Activated T-cell treated with anti-CD3 and anti-CD28 coated beads for 48 hours (primary cell): Measurements from ENCODE around the gene CCKAR.

Source experiments
- DNase-seq: peaks from one replicate; pipeline ENCODE4 v3.0.0-alpha.2; 2020; ENCODE audit warnings: low read depth

Gene CCKAR

DNA sequence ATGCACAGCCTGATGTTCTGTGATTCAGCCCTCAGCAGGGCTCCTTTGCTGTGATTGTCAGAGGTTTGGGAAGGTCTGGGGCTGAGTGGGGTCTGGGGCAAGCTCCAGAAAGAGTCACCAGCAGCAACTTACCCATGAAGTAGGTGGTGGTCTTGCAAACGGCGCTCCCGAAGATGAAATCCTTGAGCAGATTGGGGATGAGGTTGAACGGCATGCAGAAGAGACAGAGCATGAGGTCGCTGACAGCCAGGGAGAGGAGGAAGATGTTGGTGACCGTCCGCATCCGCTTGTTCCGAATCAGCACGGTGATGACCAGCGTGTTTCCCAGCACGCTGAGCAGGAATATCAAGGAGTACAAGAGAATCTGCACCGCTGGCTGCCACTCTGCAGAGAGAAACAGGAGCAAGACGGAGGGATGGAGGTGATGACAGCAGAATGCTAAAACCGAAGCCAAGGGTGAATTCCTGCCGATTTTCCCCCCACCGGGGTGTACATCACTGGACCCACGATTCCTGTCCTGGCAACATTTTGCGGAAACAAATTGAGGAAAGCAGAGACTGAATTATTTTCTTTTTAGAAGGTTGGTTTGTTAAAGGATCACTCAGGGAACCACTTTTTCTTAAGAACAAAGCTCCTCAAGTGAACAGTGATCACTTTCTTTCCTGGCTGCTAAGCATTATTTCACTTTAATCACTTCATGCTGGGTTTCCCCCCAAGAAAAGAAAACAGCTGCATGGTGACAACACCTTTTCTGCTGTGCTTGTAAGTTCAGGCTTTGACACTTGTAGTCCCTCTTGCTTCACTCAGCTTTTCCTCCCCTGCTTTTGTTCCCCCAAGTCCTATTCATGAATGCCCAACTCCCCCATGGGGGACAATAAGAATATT lies 941 bp downstream of the CCKAR start:
- no peak for DNase-seq

DNA sequence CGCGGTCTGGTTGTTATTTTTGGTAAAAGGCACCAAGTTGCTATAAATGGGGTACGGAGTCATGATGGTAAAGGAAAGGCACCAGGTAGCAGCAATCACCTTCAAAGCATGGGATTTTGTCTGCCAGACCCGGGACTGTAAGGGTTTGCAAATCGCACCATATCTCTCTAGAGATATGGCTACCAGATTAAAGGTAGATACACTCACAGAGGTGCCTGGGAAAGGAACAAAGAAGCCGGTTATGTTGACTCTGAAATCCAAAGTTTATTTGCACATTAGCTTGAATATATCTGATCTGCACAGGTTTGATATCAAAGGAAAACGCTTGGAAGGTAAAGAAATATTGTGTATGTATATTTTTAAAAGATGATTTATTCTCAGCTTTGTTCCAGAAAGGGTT lies 4.6 kb downstream of the CCKAR start:
- DNase-seq, result no peak

DNA sequence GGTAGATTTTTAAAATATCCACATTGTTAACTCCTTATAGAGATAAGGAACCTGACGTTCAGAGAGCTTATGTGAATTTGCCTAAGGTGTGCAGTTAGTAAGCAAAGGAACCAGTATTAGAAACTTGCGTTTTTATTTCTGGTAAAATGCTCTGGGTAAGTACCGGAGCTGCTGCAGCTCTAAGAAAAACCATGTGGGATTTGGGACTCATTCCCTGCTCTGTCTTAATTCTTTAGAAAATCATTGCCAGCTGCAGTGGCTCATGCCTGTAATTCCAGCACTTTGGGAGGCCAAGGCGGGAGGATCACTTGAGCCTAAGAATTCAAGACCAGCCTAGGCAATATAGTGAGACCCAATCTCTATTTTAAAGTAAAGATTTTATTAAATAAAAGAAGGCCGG lies 5.8 kb downstream of the CCKAR start:
- DNase-seq, result no peak

DNA sequence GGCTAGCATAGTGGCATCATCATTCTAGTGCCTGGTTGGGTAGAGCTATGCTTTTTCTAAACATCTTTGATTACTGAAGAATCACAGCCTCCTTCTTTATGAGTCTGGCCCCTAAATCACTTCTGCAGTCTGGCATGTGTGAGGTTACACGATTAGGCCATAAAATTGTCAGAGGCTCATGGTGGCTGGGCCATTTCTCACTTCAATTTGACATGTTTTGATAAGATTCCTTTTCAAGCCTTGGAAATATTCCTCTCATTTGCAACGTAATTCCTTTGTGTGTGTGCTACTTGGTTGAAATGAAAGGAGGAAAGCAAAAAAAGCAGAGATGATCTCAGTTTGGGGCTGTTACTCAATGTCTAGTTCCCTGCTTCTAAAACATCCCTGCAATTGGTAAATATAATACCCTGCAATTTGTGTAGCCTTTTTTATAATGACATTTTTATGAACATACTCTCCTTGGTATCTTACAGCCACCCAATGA lies 6.2 kb downstream of the CCKAR start:
- no peak for DNase-seq

DNA sequence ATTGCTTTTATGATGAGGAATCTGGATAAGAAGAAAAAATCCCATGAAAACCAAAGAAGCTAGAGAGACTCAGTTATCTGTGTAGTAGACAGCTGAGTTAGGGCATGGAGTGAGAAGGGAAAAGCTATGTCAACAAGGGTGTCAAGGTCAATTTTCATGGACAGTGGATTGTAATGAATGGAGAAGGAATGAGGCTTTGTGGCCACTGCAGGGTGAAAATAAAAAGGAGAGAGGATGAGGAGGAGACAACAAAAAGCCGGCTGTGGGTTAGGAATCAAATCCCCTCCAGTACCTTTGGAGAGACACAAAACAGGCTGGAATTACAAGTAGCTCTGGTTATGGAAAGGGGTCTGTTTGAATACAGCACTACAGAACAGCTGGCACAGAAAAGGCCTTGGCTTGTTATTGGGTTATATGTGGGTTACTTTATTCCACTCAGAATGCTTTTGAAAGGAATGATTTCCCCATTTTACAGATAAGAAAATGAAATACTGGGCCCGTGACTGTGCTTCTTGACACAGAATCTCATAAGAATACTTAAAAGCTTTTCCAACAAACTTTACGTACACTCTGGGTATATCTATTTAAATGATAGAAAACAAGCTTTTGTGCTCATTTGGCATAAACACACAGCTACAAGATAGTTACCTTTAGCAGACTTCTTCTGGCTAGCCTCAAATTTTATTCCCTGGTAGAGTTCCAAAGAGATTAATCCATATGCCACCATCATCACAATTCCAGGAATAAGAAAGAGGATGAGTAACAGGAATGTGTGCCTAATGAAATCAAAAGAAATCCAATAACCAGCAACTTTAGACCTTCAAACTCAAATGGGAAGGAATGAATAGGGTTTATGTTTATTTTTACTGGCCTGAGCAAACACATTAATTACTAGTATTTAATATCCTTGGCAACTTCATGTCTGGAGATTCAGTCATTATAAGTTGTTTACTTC lies 7.5 kb downstream of the CCKAR start:
- no peak for DNase-seq

DNA sequence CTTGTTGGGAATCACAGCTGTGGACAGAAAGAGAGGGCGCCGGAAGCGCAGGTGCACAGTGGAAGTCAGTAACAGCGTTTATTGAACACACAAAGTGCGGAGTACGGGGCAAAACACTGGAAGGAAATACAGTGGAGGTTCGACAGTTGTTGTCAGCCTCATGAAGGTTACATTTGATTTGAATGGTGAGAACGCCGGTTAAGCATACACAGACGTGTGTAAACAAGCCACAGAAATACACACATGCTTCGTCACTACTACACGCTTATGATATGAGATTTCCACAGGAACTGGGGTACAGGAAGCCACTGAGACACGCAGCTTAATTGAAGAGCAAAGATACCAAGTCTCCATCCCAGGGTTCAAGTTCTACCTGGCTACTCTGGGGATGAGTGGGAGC lies 12.0 kb downstream of the CCKAR start:
- no peak for DNase-seq

DNA sequence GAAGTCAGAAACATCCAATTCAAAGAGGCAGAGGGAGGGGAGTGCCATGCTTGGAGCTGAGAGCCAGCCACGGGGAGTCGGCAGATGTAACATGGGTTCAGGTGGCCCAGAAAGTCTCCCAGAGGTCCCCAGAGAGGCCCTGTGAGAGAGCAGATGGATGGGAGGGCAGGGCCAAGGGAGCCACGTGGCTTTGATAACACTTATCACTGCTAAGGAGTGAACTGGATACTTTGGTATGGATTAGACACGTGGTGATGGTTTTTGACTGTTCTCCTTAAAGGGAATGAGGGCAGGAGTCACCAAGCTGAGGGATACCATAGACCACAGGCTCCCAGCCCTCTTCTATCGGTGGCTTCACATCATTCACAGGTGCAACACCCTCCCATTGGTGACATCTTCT lies 13.7 kb downstream of the CCKAR start:
- no peak for DNase-seq

DNA sequence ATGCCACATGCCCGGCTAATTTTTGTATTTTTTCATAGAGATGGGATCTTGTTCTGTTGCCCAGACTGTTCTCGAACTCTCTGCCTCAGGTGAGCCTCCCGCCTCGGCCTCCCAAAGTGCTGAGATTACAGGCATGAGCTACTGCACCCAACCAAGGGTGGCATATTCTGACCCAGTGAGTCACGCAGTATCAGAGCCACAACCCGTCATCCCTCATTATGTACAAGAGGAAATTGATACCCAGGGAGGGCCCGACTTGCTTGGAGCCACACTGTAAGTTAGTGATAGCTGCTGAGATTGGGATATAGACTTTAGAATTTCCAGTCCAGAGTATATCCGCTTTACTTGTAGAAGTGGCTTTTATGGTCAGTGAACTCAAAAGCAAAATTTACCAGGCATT lies 14.6 kb downstream of the CCKAR start:
- no peak for DNase-seq

DNA sequence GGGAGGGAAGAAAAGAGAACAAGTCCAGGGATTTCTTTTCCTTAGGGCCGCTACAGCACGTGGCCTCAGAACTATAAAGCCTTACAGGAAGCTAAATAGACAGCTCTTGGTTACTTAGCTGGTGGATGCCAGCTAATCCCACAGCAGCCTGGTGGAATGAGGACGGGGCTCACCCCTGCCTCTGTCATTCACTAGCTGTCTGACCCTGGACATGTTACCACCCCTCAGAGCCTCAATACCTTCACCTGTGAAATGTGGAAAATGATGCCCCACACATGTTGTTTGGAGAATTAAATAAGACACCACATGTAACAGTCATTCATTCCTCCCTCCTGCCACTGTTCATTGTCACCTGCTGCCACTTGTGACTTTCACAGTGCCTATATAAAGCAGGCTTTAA lies 15.7 kb downstream of the CCKAR start:
- DNase-seq, result no peak

DNA sequence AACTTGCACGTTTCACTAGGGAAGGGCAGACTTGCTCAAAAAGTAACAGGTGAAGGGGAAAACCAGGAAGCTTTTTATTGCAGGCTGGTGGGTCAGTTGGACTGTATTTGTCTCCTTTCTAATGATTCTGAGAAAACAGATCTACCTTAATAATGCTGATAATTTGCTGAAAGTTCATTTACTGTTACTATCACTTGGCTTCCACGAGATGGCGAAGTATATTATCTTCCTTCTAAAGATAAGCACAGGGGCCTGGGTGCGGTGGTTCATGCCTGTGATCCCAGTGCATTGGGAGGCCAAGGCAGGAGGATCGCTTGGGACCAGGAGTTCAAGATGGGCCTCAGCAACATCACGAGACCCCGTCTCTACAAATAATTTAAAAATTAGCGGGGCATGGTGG lies 16.4 kb downstream of the CCKAR start:
- no peak for DNase-seq

DNA sequence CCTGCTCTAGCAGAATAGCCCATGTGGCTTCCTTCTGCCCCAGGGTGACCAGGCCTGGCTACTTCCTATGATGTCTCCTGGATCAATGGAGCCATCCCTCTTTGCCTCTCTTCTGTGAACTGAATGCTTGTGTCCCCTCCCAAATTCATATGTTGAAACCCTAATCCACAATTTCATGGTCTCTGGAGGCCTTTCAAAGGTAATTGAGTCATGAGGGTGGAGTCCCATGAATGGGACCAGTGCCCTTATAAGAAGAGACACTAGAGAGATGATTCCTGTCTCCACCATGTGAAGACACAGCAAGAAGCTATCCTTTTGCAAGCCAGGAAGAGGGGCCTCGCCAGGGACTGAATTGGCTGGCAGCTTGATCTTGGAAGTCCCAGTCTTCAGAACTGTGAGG lies 18.4 kb downstream of the CCKAR start:
- no peak for DNase-seq

DNA sequence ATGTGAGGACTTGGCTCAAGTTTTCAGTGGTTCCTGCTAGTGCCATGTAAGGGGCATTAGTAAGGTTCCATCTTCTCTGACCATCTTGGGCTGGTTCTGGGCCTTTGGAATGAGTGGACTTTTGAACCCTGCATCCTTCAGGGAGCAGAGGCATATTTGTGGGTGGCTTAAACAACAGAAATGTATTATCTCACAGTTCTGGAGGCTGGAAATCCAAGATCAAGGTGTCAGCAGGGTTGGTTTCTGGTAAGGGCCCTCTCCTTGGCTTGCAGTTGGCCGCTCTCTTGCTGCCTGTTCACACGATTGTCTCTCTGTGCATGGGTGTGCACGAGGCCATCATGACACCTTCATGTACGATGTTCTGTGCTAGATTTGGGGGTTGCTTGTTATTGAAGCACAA lies 21.3 kb downstream of the CCKAR start:
- DNase-seq, result no peak

DNA sequence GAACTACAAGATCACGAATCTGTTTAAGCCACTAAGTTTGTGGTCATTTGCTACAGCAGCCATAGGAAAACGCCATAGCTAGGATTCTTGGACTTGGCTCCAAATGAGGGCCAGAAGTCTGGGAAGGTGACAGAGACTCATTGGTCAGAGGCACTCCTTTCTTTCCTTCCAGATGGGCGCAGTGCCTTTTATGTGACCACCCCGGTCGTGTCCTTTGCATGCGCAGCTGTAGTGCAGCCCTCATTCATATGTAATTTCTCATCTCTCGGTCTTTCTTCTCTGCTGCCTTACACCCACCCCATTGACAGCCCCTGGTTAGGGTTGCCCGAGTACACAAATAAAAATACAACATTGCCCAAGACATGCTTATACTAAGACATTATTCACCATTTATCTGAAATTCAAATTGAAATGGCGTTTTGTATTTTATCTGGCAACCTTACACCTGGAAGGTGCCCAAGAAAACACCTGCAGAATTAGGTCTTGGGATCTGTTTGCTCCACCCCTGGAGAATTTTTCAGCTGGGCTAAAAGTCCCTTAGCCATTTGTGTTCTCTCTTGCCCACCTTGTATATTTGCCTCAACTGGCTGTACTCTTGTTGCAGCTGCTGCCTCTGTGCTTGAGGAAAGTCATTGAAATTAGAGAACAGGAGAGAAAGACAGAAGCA lies 21.9 kb downstream of the CCKAR start:
- DNase-seq, result no peak

DNA sequence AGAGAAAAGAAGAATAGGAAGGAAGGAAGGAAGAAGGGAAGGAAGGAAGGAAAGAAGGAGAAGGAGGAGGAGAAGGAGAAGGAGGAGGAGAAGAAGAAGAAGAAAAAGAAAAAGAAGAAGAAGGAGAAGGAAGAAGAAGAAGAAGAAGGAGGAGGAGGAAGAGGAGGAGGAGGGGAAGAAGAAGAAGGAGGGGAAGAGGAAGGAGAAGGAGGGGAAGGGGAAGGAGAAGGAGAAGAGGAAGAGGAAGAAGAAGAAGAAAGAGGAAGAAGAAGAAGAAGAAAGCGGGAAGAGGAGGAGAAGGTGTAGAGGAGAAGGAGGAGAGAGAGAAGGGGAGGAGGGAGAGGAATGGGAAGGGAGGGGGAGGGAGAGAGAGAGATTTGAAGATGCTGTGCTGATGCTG lies 22.6 kb downstream of the CCKAR start:
- no peak for DNase-seq

DNA sequence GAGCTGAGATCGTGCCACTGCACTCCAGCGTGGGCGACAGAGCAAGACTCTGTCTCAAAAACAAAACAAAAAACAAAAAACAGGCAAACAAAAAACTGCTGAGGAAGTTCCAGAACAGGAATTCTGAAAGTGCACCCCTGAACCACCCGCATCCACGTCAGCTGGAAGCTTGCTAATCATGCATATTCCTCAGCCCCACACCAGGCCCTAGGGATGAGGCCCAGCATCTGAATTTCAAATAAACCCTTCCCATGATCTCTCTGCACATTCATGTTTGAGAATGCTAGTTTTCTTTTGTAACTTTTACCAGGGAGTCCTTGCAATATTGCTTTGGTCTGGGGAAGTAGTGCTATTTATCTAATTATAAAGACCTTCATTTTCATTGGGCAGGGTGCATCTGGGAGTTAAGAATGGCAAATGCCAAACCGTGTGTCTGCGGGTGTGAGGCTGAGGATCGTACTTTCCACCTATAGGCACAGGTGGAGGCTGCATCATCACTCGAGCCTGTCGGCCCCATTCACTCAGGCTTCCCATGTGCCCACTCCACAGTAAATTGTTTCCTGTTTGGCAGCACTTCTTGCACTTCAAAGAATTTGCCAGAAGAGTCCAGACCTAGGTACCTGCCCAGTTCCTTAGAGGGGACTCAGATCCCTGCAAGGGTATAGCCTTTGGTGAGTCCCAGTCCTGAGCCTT lies 23.6 kb downstream of the CCKAR start:
- no peak for DNase-seq

DNA sequence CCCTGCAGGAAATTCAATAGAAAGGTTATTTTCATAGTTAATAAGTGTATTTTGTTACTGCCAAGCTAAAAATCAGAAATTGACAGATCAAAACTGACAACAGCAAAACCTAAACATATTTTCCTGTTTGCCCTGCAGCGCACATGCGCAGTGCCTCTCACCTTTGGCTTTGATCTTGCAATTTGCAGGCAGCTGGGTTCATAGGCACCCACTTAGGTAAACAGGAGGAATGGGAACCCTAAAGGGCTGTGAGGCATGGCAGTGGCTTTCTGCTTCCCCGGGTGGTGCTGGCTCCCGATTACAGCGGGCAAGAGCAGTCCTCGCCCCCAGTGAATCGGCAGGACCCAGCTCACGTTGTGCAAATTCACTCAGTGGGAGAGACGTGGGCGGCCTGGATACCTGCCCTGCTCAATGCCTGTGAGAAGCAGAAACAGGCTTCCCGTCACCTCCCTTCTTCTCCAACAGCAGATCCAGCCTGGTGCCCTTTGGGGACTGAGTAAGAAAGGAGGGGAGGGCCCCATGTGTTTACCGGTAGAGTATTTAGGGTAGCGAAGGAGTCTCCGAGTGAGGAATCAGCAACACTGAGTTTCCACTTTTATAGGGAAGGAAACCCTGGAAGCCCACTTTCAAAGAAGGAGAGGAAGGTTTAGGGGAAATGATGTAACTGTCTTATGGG lies 25.7 kb downstream of the CCKAR start:
- no peak for DNase-seq

DNA sequence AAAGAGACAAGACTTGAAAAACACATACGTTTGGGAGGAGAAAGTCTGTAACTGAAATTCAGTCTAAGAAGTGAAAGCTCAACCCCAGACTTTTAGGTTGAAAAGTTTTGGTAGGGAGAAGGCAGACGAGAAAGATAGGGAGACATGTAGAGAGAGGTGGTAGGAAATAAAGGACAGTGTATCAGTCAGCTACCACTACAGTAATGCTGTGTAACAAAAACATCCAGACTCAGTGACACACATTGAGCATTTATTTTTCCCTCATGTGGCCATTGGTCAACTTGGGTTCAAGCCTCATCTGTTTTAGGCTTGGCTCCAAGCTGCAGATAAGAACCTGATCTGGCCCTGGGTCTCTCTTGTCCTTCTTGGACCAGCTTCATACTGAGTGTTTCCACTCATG lies 26.9 kb downstream of the CCKAR start:
- no peak for DNase-seq

DNA sequence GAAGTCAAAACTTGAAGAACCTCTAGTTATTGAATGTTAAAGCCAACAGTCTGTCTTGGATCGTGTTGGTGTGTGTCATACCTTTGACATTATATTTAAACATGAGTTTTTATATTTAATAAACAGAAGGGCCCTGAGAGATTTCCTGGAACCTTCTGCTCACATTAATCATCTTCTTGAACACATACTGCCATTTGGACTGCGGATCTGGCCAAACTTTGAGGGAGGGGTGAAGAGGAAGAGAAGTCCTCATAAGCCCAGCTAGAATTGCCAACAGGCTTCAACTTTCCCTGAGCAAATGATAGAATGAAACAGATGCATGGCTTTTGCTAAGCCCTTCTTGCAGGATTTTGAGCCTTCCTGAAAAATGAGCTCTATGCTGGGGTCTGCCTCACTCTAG lies 27.4 kb downstream of the CCKAR start:
- DNase-seq, result no peak

DNA sequence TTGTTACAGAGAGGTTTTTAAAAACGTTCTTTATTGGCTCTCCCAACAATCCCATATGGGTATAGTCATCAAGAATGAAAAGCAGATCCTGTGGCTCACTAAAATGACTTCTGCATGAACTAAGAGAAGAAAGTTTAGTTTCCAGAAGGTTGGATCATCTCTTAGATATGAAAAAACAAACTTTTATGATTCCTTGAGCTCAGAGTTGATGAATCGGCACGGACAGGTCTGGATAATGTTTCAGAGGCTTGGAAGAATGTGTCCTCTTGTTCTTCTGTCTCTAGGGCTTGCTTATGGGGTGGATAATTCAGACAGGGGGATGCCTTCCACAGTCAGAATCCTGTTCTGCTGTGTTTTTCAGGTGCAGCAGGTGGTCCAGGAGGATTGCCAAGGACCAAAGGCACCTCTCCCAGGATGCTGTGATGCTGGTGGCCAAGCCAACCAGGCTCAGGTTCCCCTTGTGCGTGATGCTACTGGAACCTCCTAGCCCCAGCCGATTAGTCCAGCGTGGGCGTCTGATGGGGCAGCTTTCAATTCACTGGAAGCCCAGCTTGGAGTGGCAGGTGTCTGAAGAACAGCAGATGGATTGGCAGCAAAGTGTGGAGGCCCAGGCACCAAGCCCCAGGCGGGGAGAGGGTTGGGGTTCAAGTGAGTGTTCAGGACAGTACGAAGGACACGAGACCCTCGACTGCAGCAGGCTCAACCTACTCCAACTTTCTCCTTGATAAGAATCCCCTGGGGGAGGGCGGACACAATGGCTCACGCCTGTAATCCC lies 30.3 kb downstream of the CCKAR start:
- no peak for DNase-seq

DNA sequence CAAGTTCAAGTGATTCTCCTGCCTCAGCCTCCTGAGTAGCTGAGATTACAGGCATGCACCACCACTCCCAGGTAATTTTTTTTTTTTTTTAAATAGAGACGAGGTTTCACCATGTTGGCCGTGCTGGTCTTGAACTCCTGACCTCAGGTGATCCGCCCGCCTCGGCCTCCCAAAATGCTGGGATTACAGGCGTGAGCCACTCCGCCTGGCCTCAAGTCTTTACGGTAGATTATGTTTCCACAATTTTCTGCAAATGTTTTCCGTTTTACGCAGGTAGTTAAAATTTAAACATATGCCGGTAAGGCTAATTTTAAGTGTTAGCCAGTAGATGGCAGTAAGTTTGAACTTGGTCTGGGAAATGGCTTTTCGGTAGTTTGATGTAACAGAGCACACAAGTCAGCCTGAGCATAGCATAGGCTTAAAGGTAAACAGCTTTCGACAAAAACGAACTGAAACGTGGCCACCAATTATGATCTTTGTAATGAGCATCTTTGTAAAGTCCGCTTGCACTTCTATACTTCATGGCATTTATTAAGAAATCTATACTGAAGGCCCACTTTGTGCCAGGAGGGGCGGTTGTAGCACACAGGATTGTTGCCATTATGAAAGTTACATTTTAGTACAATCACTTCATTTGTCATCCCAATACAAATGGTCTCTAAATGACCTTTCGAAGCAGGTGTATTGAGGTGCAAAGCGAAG lies 31.1 kb downstream of the CCKAR start:
- DNase-seq, result no peak
